ENCODE results near the gene PDE8A. TPM values are rescaled to one million over a fixed set of nuclear protein-coding genes. Genes with fewer than 3 reads are reported as not detected.
A peak's percentile ranks its signal among the peaks of the same experiment; 100 is the strongest.

Gene PDE8A
- total RNA-seq, 4 donors from 2014 or later = 69.0 to 109 (median 89.5) TPM

DNA sequence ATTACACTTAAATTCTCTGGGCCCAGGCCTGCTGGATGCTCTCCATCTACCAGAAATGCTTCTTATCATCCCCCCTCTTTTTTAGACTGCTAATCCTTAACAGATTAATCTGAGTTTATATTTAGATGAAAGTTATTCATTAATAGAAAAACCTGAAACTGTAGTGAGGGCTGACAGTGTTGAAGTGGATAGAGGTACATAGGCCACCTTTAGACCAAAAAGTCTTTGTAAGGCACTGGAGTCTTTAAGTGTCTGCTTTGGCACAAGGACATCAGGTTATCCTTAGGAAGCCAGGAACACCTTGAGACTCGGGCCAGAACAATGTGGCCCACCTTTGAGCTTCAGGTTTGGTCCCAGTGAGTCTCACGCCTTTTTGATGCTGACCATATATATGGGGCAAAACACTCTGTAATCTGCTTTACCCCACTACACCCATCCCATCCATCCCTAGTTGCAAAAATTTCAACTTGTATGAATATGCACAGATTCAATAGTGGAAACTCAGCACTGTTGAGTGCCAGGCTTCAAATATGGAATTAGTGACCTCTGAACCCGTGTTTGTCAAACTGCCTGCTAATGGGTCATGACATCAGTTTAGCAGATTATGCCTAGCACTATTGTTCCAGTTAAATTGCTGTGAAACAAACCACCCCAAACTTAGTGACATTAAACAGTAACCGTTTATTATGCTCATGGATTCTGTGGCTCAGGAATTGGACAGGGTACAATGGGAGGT, 44.0 kb downstream of the PDE8A start:
- H3K36me3 ChIP-seq = no peaks in the 10 kb centered on the region
- H3K9me3 ChIP-seq = no peaks in the 10 kb centered on the region
- peaks cover 0 to 64% (median 2%) of the 10 kb centered on the region in 4 donors for H3K4me1 ChIP-seq
- no peak overlapping the region for H3K4me3 ChIP-seq
- peak overlapping the region in 2 of 4 donors; percentile 1 to 50 for H3K27ac ChIP-seq
- DNase-seq = no peak
- TF ChIP-seq POLR2A (IDR thresholded peaks at IDR 0.05) = no peak
- TF ChIP-seq, protein P1, sequence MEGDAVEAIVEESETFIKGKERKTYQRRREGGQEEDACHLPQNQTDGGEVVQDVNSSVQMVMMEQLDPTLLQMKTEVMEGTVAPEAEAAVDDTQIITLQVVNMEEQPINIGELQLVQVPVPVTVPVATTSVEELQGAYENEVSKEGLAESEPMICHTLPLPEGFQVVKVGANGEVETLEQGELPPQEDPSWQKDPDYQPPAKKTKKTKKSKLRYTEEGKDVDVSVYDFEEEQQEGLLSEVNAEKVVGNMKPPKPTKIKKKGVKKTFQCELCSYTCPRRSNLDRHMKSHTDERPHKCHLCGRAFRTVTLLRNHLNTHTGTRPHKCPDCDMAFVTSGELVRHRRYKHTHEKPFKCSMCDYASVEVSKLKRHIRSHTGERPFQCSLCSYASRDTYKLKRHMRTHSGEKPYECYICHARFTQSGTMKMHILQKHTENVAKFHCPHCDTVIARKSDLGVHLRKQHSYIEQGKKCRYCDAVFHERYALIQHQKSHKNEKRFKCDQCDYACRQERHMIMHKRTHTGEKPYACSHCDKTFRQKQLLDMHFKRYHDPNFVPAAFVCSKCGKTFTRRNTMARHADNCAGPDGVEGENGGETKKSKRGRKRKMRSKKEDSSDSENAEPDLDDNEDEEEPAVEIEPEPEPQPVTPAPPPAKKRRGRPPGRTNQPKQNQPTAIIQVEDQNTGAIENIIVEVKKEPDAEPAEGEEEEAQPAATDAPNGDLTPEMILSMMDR (IDR thresholded peaks at IDR 0.05) = no peak
- no peaks in the 10 kb centered on the region for H3K27me3 ChIP-seq

DNA sequence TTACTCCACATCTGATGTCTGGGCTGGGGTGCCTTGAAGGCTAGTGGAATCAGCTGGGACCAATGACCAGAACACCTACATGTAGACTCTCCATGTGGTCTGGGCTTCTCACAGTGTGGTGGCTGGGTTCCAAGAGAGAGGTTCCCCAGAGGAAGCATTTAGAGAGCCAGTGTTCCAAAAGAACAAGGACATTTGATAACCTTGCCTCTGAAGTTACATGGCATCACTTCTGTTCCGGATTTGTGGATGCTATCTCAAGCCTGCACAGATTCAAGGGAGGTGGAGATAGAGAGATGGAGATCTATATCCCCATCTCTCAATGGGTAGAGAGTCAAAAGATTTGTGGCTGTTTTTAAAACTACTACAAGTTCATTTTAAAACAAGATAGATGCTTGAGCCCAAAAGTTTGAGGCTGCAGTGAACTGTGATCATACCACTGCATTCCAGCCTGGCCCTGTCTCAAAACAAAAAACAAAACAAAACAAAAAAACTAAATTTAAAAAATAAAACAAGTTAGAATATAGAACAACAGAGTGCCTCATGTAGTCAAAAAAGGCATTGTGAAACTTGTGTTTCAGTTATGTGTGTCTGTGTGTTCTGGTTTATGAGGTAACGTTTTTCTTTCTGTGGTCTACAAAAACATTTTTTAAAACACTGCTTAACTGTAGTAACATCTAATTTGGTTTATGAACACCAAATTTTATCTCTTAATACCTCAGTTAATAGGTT, 44.8 kb downstream of the PDE8A start:
- Histone ChIP-seq H3K9me3 (no peaks in the 10 kb centered on the region), H3K27me3 (no peaks in the 10 kb centered on the region), H3K4me1 (peaks cover 0 to 72% (median 2%) of the 10 kb centered on the region in 4 donors), H3K36me3 (no peaks in the 10 kb centered on the region), H3K4me3 (no peak overlapping the region), H3K27ac (peak overlapping the region in 2 of 4 donors; percentile 18 to 50)
- TF ChIP-seq, protein P1 (IDR thresholded peaks at IDR 0.05) = no peak
- no peak for TF ChIP-seq POLR2A (IDR thresholded peaks at IDR 0.05)
- DNase-seq = no peak

DNA sequence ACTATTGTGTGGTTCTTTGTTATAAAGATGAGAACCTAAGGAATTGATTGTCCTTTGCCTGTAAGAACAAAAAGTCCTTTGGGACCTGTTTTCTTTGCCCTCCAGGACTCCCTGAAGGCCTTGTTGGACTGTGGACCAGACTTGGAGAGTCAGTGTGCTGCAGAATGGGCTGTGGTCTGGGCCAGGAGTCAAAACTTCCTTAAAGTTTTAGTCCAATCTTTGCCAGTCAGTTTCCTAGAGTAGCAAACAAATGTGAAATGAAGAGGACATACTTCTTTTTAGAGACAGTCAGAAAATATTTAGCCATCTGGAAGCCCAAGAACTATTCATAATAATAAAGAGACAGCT, 45.4 kb downstream of the PDE8A start:
- Histone ChIP-seq H3K4me3 (no peak overlapping the region), H3K36me3 (no peaks in the 10 kb centered on the region), H3K27ac (peak overlapping the region in 2 of 4 donors; percentile 18 to 27), H3K27me3 (no peaks in the 10 kb centered on the region), H3K4me1 (peaks cover 0 to 77% (median 2%) of the 10 kb centered on the region in 4 donors), H3K9me3 (no peaks in the 10 kb centered on the region)
- no peak for DNase-seq
- TF ChIP-seq, protein P1 (IDR thresholded peaks at IDR 0.05) = no peak
- TF ChIP-seq POLR2A (IDR thresholded peaks at IDR 0.05) = no peak

DNA sequence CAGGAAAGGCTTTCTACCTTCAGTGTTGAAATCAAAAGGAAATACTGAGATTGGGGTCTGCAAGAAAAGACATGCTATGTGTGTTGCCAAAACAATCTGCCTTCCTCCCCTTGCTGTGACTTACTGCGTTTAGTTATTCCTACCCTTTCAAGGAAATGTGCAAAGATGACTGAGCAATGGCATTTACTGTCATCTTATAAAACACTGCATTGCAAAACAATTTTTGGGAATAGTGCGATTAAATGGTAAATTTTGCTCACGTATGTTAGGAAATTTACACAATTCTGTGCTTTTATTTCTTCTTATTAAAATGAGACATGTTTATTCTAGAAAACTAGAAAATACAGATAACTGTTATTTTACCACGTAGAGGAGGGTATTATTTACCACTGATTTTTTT, 45.8 kb downstream of the PDE8A start:
- Histone ChIP-seq H3K27ac (no peak overlapping the region), H3K36me3 (no peaks in the 10 kb centered on the region), H3K4me3 (no peak overlapping the region), H3K4me1 (peaks cover 0 to 77% (median 2%) of the 10 kb centered on the region in 4 donors), H3K27me3 (no peaks in the 10 kb centered on the region), H3K9me3 (no peaks in the 10 kb centered on the region)
- TF ChIP-seq, protein P1 (IDR thresholded peaks at IDR 0.05) = no peak
- no peak for TF ChIP-seq POLR2A (IDR thresholded peaks at IDR 0.05)
- no peak for DNase-seq

DNA sequence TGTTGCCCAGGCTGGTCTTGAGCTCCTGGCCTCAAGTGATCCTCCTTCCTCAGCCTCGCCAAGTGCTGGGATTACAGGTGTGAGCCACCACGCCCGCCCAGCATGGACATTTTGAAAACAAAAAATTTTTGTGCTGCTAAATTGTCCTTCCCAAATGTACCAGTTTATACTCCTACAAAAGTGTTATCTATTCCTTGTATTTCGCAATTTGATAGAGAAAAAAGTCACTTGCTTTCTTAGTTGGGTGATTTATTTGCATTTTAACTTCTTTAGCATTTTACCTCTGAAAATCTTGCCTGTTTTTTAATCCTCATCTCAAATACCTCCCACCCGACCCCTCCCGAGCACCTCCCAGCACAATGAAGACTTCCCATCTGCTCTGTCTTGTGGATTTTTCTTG, 46.8 kb downstream of the PDE8A start:
- DNase-seq = no peak
- no peaks in the 10 kb centered on the region for H3K27me3 ChIP-seq
- H3K27ac ChIP-seq = no peak overlapping the region
- no peak for TF ChIP-seq POLR2A (IDR thresholded peaks at IDR 0.05)
- TF ChIP-seq, protein P1 (IDR thresholded peaks at IDR 0.05) = no peak
- no peaks in the 10 kb centered on the region for H3K36me3 ChIP-seq
- H3K4me3 ChIP-seq = no peak overlapping the region
- H3K9me3 ChIP-seq = no peaks in the 10 kb centered on the region
- H3K4me1 ChIP-seq = peaks cover 0 to 87% (median 6%) of the 10 kb centered on the region in 4 donors
